ENCODE data around the gene SPATA17. TPM values are rescaled to one million over a fixed set of nuclear protein-coding genes. Genes with fewer than 3 reads are reported as not detected.

SPATA17 gene
- total and polyA plus RNA-seq, 2 of the 8 experiments (the other 6 are each of a cell fraction or from before 2014, with no cell fraction given) = 0.17 to 0.48 TPM

DNA sequence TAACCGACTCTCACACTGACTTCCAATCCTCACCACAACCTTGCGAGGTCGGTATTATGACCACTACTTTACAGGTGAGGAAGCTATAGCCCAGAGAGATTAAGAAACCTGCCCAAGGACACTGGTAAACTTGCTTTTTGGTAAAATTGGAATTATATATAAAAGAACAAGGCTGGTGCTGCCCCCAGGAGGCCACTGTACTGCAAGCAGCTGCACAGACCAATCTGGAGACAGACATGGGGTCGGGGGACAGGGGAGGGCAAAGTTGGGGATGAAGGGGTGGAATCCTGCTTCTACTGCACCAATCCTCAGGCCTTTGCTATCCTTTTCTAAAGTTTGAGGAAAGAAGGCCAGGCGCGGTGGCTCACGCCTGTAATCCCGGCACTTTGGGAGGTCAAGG lies 280.8 kb downstream of the SPATA17 start (continued):
- TF ChIP-seq, protein P1, sequence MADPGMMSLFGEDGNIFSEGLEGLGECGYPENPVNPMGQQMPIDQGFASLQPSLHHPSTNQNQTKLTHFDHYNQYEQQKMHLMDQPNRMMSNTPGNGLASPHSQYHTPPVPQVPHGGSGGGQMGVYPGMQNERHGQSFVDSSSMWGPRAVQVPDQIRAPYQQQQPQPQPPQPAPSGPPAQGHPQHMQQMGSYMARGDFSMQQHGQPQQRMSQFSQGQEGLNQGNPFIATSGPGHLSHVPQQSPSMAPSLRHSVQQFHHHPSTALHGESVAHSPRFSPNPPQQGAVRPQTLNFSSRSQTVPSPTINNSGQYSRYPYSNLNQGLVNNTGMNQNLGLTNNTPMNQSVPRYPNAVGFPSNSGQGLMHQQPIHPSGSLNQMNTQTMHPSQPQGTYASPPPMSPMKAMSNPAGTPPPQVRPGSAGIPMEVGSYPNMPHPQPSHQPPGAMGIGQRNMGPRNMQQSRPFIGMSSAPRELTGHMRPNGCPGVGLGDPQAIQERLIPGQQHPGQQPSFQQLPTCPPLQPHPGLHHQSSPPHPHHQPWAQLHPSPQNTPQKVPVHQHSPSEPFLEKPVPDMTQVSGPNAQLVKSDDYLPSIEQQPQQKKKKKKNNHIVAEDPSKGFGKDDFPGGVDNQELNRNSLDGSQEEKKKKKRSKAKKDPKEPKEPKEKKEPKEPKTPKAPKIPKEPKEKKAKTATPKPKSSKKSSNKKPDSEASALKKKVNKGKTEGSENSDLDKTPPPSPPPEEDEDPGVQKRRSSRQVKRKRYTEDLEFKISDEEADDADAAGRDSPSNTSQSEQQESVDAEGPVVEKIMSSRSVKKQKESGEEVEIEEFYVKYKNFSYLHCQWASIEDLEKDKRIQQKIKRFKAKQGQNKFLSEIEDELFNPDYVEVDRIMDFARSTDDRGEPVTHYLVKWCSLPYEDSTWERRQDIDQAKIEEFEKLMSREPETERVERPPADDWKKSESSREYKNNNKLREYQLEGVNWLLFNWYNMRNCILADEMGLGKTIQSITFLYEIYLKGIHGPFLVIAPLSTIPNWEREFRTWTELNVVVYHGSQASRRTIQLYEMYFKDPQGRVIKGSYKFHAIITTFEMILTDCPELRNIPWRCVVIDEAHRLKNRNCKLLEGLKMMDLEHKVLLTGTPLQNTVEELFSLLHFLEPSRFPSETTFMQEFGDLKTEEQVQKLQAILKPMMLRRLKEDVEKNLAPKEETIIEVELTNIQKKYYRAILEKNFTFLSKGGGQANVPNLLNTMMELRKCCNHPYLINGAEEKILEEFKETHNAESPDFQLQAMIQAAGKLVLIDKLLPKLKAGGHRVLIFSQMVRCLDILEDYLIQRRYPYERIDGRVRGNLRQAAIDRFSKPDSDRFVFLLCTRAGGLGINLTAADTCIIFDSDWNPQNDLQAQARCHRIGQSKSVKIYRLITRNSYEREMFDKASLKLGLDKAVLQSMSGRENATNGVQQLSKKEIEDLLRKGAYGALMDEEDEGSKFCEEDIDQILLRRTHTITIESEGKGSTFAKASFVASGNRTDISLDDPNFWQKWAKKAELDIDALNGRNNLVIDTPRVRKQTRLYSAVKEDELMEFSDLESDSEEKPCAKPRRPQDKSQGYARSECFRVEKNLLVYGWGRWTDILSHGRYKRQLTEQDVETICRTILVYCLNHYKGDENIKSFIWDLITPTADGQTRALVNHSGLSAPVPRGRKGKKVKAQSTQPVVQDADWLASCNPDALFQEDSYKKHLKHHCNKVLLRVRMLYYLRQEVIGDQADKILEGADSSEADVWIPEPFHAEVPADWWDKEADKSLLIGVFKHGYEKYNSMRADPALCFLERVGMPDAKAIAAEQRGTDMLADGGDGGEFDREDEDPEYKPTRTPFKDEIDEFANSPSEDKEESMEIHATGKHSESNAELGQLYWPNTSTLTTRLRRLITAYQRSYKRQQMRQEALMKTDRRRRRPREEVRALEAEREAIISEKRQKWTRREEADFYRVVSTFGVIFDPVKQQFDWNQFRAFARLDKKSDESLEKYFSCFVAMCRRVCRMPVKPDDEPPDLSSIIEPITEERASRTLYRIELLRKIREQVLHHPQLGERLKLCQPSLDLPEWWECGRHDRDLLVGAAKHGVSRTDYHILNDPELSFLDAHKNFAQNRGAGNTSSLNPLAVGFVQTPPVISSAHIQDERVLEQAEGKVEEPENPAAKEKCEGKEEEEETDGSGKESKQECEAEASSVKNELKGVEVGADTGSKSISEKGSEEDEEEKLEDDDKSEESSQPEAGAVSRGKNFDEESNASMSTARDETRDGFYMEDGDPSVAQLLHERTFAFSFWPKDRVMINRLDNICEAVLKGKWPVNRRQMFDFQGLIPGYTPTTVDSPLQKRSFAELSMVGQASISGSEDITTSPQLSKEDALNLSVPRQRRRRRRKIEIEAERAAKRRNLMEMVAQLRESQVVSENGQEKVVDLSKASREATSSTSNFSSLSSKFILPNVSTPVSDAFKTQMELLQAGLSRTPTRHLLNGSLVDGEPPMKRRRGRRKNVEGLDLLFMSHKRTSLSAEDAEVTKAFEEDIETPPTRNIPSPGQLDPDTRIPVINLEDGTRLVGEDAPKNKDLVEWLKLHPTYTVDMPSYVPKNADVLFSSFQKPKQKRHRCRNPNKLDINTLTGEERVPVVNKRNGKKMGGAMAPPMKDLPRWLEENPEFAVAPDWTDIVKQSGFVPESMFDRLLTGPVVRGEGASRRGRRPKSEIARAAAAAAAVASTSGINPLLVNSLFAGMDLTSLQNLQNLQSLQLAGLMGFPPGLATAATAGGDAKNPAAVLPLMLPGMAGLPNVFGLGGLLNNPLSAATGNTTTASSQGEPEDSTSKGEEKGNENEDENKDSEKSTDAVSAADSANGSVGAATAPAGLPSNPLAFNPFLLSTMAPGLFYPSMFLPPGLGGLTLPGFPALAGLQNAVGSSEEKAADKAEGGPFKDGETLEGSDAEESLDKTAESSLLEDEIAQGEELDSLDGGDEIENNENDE (IDR thresholded peaks at IDR 0.05; ENCODE audit: insufficient replicate concordance, low read length) = no peak

All from H1 (cell line).